22Rv1 (cell line): ENCODE results near the gene MN1.

Source experiments
- H3K27ac ChIP-seq: fragments of 450-650 bp; 2 replicates; pipeline ENCODE4 v1.5.1; 2017
- CTCF ChIP-seq: fragments of 450-650 bp; IDR thresholded peaks from 2 replicates; pipeline ENCODE4 v1.5.1; 2017; ENCODE audit warnings: mild to moderate bottlenecking
- ZFX ChIP-seq: fragments of 450-650 bp; IDR thresholded peaks from 2 replicates; pipeline ENCODE4 v1.6.1; 2017; ENCODE audit warnings: antibody characterized with exemption, borderline replicate concordance

Gene MN1

GRCh38 chr22:27814993-27815392, 13.4 kb upstream of the MN1 start:
- TF ChIP-seq ZFX (no peak), CTCF (no peak)

GRCh38 chr22:27811778-27812177, 10.2 kb upstream of the MN1 start:
- H3K27ac ChIP-seq: no peak overlapping the region
- TF ChIP-seq ZFX (no peak), CTCF (no peak)

More at GRCh38 chr22:27814993-27815392, 13.4 kb upstream of the MN1 start:
- H3K27ac ChIP-seq: no peak overlapping the region

GRCh38 chr22:27810609-27811151, 9.1 kb upstream of the MN1 start:
- TF ChIP-seq CTCF (no peak), ZFX (no peak)
- H3K27ac ChIP-seq: no peak overlapping the region

GRCh38 chr22:27809700-27810608, 8.4 kb upstream of the MN1 start:
- no peak overlapping the region for H3K27ac ChIP-seq
- no peak for TF ChIP-seq CTCF
- TF ChIP-seq ZFX: no peak

GRCh38 chr22:27809226-27809603, 7.7 kb upstream of the MN1 start:
- no peak overlapping the region for H3K27ac ChIP-seq
- TF ChIP-seq CTCF (no peak), ZFX (no peak)

GRCh38 chr22:27808451-27809225, 7.1 kb upstream of the MN1 start:
- no peak overlapping the region for H3K27ac ChIP-seq
- TF ChIP-seq CTCF (no peak), ZFX (no peak)
